Mesothelial cell of epicardium (in vitro differentiated cells): ENCODE measurements around the gene CDH11. TPM values are rescaled to one million over a fixed set of nuclear protein-coding genes. Genes with fewer than 3 reads are reported as not detected.

ENCODE experiments used
- DNase-seq, 2 experiments: peaks; one replicate each; pipeline ENCODE4 v3.0.0; 2021; ENCODE audit warnings: low spot score in 2 of 2; ENCODE audit not compliant: unreplicated experiment in 2 of 2
- H3K27ac Mint-ChIP-seq: 2 replicates; pipeline ENCODE4 v1.8.0; 2021; ENCODE audit warnings: mixed read lengths
- H3K27me3 Mint-ChIP-seq: 2 replicates; pipeline ENCODE4 v1.8.0; 2021; ENCODE audit warnings: low read depth, mixed read lengths
- H3K36me3 Mint-ChIP-seq: 2 replicates; pipeline ENCODE4 v1.8.0; 2021; ENCODE audit warnings: mixed read lengths
- H3K4me1 Mint-ChIP-seq: 2 replicates; pipeline ENCODE4 v1.8.0; 2021; ENCODE audit warnings: mixed read lengths
- H3K4me3 Mint-ChIP-seq: 2 replicates; pipeline ENCODE4 v1.8.0; 2021; ENCODE audit warnings: mild to moderate bottlenecking, moderate library complexity, mixed read lengths
- H3K9me3 Mint-ChIP-seq: 2 replicates; pipeline ENCODE4 v1.8.0; 2021; ENCODE audit warnings: mixed read lengths
- total RNA-seq: library from RNA; stranded (reverse); gene quantifications from 3 replicates; pipeline ENCODE4 v1.2.1, GENCODE V29; 2021
- TF ChIP-seq, protein P1 (sequence below): fragments of 200-600 bp; sonication (generic); IDR thresholded peaks from one replicate; pipeline ENCODE4 v1.5.0; 2021; ENCODE audit warnings: antibody characterized with exemption; ENCODE audit not compliant: unreplicated experiment

Gene CDH11
- total RNA-seq, 1 donor from 2014 or later: 376 TPM

DNA sequence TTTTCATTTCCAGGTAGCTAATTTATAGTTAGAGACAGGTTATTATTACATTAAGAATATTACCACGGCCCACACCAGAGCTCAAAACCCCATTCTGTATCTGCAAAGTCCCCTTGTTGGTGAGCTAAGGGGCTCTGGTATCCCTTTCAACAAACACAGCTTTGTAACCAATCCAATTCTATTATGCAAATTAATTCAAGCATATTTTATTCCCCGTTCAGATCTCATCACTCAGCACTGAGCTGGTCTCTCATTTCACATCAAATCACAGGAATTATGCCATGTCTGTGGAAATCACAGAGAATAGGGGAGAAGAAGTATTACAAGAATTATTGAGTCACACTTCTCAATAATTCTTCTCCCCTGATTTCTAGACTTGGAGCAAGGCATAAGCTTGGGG lies 111.7 kb downstream of the CDH11 start:
- Mint-ChIP-seq H3K27ac (no peak overlapping the region), H3K36me3 (peaks cover 15% of the 10 kb centered on the region), H3K4me1 (peaks cover 5% of the 10 kb centered on the region), H3K27me3 (no peaks in the 10 kb centered on the region), H3K9me3 (peaks cover 8% of the 10 kb centered on the region), H3K4me3 (no peak overlapping the region)
- TF ChIP-seq, protein P1, sequence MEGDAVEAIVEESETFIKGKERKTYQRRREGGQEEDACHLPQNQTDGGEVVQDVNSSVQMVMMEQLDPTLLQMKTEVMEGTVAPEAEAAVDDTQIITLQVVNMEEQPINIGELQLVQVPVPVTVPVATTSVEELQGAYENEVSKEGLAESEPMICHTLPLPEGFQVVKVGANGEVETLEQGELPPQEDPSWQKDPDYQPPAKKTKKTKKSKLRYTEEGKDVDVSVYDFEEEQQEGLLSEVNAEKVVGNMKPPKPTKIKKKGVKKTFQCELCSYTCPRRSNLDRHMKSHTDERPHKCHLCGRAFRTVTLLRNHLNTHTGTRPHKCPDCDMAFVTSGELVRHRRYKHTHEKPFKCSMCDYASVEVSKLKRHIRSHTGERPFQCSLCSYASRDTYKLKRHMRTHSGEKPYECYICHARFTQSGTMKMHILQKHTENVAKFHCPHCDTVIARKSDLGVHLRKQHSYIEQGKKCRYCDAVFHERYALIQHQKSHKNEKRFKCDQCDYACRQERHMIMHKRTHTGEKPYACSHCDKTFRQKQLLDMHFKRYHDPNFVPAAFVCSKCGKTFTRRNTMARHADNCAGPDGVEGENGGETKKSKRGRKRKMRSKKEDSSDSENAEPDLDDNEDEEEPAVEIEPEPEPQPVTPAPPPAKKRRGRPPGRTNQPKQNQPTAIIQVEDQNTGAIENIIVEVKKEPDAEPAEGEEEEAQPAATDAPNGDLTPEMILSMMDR: no peak
- no peak for DNase-seq

DNA sequence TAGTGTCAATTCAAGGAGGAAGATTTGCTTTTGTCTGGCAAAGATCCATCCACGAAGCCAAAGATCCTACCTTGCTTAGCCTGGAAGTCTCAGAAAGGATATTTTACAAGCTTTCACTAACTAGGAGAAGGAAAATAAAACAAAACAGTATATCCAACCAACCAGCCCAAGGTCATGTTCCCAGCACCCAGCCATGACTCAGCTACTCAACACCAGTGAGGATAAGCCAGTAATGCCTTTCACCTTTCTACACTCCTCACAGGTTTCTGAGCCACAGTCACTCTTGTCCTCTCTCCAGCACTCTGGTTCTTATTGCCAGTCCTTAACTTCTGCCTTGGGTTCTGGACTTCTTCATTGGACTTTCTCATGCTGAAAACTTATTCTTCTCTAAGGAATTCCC lies 116.2 kb downstream of the CDH11 start:
- H3K27me3 Mint-ChIP-seq: no peaks in the 10 kb centered on the region
- H3K4me3 Mint-ChIP-seq: no peak overlapping the region
- H3K27ac Mint-ChIP-seq: no peak overlapping the region
- no peak for DNase-seq
- TF ChIP-seq, protein P1: no peak
- H3K4me1 Mint-ChIP-seq: peaks cover 14% of the 10 kb centered on the region
- peaks cover 8% of the 10 kb centered on the region for H3K9me3 Mint-ChIP-seq
- H3K36me3 Mint-ChIP-seq: peaks cover 13% of the 10 kb centered on the region

DNA sequence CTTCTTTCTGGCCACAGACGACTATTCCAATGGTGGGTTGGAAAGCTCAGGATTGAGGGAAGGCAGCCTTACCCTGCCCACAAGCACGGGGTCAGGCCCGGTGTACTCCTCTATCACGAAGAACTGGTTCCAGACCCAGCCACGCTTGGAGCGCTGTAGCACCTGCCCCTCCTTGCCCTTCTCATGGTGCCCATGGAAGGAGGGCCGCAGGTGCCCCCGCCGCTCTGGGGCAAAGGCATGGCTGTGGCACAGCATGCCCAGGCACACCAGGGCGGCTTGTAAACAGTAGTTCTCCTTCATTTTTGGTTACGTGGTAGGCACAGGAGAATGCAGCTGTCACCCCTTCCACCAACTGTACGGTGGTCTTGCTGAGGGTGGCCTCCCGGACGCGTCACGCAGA lies 117.3 kb downstream of the CDH11 start:
- TF ChIP-seq, protein P1: no peak
- Mint-ChIP-seq H3K4me1 (peaks cover 8% of the 10 kb centered on the region), H3K4me3 (no peak overlapping the region), H3K9me3 (peaks cover 8% of the 10 kb centered on the region), H3K27me3 (no peaks in the 10 kb centered on the region), H3K36me3 (peaks cover 13% of the 10 kb centered on the region), H3K27ac (no peak overlapping the region)
- DNase-seq: no peak

DNA sequence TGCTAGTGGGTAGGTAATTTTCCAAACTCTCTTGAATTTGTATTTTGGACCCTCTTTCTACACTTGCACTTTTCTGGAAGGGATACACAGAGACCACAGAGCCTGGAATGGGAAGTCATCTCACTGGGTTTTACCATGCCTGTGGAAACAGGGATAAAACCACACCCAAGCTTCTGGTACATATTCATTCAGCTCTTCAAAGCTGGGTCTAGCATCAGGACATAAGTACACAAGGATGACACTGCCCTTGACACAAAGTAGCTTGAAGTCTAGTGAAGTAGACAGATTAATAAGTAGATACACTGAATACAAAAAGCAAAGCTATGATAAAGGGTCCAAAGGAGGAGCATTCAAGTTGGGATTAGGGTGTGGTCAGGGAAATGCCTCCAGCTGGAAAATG lies 118.2 kb downstream of the CDH11 start:
- Mint-ChIP-seq H3K27me3 (no peaks in the 10 kb centered on the region), H3K9me3 (peaks cover 8% of the 10 kb centered on the region), H3K36me3 (peaks cover 13% of the 10 kb centered on the region), H3K27ac (no peak overlapping the region), H3K4me3 (no peak overlapping the region), H3K4me1 (peaks cover 8% of the 10 kb centered on the region)
- TF ChIP-seq, protein P1: no peak
- DNase-seq: no peak

DNA sequence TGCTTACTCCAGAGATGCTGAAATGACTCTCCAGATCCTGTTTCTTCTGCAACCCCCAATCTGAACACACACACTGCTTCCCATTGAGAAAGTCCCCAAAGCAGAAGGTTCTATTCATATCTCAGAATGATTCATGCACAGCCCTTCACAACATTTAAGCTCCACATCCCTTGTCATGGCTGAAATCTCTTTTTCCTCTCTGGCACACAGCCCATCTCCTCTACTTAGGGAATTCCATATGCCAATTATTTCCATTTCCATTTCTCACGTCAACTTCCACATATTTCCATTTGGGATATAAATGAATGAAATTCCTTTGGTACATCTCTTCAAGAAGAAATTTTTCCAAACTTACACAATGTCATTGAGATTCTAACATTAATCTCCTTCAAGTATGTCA lies 119.6 kb downstream of the CDH11 start:
- H3K27ac Mint-ChIP-seq: no peak overlapping the region
- no peak overlapping the region for H3K4me3 Mint-ChIP-seq
- no peaks in the 10 kb centered on the region for H3K27me3 Mint-ChIP-seq
- DNase-seq: no peak
- peaks cover 8% of the 10 kb centered on the region for H3K4me1 Mint-ChIP-seq
- peaks cover 8% of the 10 kb centered on the region for H3K9me3 Mint-ChIP-seq
- peaks cover 15% of the 10 kb centered on the region for H3K36me3 Mint-ChIP-seq
- TF ChIP-seq, protein P1: no peak

DNA sequence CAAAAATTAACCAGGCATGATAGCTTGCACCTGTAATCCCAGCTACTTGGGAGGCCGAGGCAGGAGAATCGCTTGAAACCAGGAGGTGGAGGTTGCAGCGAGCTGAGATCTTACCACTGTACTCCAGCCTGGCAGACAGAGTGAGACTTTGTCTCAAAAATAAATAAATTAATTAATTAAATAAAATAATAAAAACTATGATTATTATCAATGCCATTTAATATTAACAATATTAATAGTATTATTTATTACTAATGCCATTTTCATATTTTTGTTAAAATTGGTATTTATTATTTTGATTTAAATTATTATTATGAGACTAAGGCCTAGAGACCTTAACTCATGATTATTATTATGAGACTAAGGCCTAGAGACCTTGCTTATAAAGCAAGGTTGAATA lies 121.2 kb downstream of the CDH11 start:
- H3K27ac Mint-ChIP-seq: no peak overlapping the region
- H3K36me3 Mint-ChIP-seq: peaks cover 5% of the 10 kb centered on the region
- H3K4me1 Mint-ChIP-seq: peaks cover 8% of the 10 kb centered on the region
- no peaks in the 10 kb centered on the region for H3K27me3 Mint-ChIP-seq
- TF ChIP-seq, protein P1: no peak
- no peaks in the 10 kb centered on the region for H3K9me3 Mint-ChIP-seq
- H3K4me3 Mint-ChIP-seq: no peak overlapping the region
- DNase-seq: no peak
